Measurements from ENCODE around the gene MSI2.

MSI2 gene

DNA sequence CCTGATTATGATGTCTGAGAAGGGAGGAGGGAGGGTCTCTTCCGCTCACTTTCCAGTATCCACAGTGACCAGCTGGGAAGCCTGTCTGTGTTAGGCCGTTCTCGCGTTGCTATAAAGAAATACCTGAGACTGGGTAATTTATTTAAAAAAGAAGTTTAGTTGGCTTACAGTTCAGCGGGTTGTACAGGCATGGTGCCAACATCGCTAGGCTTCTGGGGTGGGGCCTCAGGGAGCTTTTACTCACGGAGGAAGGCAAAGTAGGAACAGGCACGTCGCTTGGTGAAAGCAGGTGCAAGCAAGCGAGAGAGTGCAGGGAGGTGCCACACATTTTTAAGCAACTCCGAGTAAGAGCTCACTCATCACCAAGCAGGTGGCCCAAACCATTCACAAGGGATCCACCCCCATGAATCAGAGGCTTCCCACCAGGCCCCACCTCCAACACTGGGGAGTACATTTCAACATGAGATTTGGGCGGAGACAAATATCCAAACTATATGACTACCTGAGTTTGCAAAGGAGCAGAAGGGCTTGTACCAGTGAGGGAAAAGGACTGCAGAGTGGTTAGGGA, 351.3 kb downstream of the MSI2 start:
- H3K9me2 ChIP-seq (ENCODE audit: low read depth, low read length) = no peaks in the 10 kb centered on the region
- H3K79me2 ChIP-seq (ENCODE audit: insufficient read depth, low read length) = no peaks in the 10 kb centered on the region
- no peak overlapping the region; the same call in 1 of the 2 replicates for H3K9ac ChIP-seq (ENCODE audit: low read length)
- peak overlapping the region; percentile 98 for H3K27ac ChIP-seq (ENCODE audit: low read depth, low read length, poor library complexity, severe bottlenecking)
- H2AFZ ChIP-seq (ENCODE audit: low read length) = no peak overlapping the region
- H4K20me1 ChIP-seq (ENCODE audit: insufficient read depth, low read length) = no peaks in the 10 kb centered on the region
- TF ChIP-seq, protein P1, sequence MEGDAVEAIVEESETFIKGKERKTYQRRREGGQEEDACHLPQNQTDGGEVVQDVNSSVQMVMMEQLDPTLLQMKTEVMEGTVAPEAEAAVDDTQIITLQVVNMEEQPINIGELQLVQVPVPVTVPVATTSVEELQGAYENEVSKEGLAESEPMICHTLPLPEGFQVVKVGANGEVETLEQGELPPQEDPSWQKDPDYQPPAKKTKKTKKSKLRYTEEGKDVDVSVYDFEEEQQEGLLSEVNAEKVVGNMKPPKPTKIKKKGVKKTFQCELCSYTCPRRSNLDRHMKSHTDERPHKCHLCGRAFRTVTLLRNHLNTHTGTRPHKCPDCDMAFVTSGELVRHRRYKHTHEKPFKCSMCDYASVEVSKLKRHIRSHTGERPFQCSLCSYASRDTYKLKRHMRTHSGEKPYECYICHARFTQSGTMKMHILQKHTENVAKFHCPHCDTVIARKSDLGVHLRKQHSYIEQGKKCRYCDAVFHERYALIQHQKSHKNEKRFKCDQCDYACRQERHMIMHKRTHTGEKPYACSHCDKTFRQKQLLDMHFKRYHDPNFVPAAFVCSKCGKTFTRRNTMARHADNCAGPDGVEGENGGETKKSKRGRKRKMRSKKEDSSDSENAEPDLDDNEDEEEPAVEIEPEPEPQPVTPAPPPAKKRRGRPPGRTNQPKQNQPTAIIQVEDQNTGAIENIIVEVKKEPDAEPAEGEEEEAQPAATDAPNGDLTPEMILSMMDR (IDR thresholded peaks at IDR 0.05; ENCODE audit: low read length) = no peak
- no peak for TF ChIP-seq EZH2 (IDR thresholded peaks at IDR 0.05; ENCODE audit: borderline replicate concordance, low read length)
- peaks cover 3% of the 10 kb centered on the region; the same call in 1 of the 2 replicates for H3F3A ChIP-seq (ENCODE audit: insufficient read depth, low read length)
- no peak overlapping the region for H3K4me2 ChIP-seq (ENCODE audit: low read length)
- H3K36me3 ChIP-seq (ENCODE audit: insufficient read depth, low read length) = peaks cover 24% of the 10 kb centered on the region
- no peak overlapping the region for H3K4me3 ChIP-seq (ENCODE audit: low read depth, low read length, poor library complexity, severe bottlenecking)
- no peaks in the 10 kb centered on the region for H3K9me3 ChIP-seq (ENCODE audit: low read length)
- no peaks in the 10 kb centered on the region for H3K27me3 ChIP-seq (ENCODE audit: insufficient read depth, low read length)
- H3K4me1 ChIP-seq (ENCODE audit: insufficient read depth, low read length, severe bottlenecking) = peaks cover 79% of the 10 kb centered on the region

DNA sequence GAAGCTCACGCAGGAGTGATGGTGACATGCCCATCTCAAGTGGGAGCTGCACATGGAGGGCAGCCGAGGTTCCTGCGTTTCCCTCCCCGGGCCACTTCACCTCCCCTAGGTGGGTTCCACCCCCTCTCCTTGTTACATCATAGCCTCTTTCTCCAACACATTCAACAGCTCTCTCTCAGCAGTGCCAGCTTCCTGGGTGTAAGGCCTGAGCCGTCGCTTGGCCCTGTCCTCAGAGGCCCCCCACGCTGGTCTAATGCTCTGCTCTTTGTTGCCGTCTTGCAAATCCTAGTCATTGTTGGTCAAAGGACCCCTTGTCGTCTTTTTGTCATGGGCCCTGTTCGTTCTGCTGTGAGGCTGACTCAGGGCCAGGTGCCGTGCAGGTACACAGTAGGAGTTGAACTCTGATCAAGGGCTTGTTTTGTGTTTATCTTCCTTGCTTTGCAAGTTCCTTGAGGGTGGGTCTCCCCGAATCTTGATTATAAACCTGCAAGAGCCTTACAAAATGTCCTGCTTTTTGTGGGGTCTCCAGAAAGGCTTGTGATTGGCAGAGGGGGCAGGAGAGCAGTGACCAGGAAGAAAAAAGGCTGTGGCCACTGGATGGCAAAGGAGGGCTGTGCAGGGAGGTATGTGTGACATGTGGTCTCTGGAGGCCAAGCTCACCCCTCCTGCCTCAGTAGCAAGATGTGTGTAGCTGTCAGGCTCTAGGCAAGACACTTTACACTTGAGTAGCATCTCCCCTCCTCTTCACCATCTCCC, 352.2 kb downstream of the MSI2 start:
- TF ChIP-seq, protein P1 (IDR thresholded peaks at IDR 0.05; ENCODE audit: low read length) = no peak
- TF ChIP-seq EZH2 (IDR thresholded peaks at IDR 0.05; ENCODE audit: borderline replicate concordance, low read length) = no peak
- Histone ChIP-seq H3K27ac (ENCODE audit: low read depth, low read length, poor library complexity, severe bottlenecking) (peak overlapping the region; percentile 98), H3K9ac (ENCODE audit: low read length) (no peak overlapping the region; the same call in 1 of the 2 replicates), H3K9me2 (ENCODE audit: low read depth, low read length) (no peaks in the 10 kb centered on the region), H3F3A (ENCODE audit: insufficient read depth, low read length) (peaks cover 3% of the 10 kb centered on the region; the same call in 1 of the 2 replicates), H4K20me1 (ENCODE audit: insufficient read depth, low read length) (no peaks in the 10 kb centered on the region), H3K4me2 (ENCODE audit: low read length) (no peak overlapping the region), H2AFZ (ENCODE audit: low read length) (no peak overlapping the region), H3K4me3 (ENCODE audit: low read depth, low read length, poor library complexity, severe bottlenecking) (no peak overlapping the region), H3K4me1 (ENCODE audit: insufficient read depth, low read length, severe bottlenecking) (peaks cover 76% of the 10 kb centered on the region), H3K9me3 (ENCODE audit: low read length) (no peaks in the 10 kb centered on the region), H3K36me3 (ENCODE audit: insufficient read depth, low read length) (peaks cover 32% of the 10 kb centered on the region), H3K79me2 (ENCODE audit: insufficient read depth, low read length) (no peaks in the 10 kb centered on the region), H3K27me3 (ENCODE audit: insufficient read depth, low read length) (no peaks in the 10 kb centered on the region)

DNA sequence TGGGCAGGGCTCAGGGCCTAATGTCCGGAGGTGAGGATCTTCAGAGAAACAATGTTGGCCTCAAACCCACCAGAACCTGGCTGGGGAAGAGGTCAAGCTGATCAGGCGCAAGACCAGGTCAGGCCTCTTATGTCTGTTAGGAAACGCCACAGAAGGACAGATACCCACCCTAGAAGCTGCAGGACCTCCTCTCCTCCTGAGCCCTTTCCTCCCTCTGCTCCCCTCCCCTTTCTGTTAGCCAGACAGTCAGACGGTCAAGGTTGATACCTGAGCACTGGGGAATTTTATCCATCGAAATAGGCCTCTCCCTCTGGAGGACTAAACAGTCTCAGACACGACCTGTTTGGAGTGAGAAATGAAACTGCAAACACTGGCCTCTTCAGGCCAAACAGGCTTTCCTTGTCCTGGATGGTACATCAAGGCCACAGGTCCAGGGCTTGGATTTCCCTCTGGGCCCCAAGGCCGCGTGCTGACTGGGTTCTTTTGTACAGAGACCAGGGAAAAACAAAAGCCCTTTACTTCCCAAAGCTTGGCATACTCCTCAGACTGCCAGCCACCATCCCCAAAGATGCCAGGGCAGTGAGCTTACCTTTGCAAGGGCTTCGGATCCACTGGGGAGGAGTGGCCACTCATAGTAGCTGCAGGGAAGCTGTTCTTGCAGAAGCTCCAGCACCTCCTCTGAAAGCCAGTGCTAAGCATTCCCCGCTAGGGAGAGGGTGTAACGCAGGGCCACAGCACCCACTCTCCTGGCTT, 353.0 kb downstream of the MSI2 start:
- Histone ChIP-seq H3K36me3 (ENCODE audit: insufficient read depth, low read length) (peaks cover 36% of the 10 kb centered on the region), H4K20me1 (ENCODE audit: insufficient read depth, low read length) (no peaks in the 10 kb centered on the region), H3K27me3 (ENCODE audit: insufficient read depth, low read length) (no peaks in the 10 kb centered on the region), H3K9me3 (ENCODE audit: low read length) (no peaks in the 10 kb centered on the region), H3F3A (ENCODE audit: insufficient read depth, low read length) (peaks cover 3% of the 10 kb centered on the region; the same call in 1 of the 2 replicates), H3K27ac (ENCODE audit: low read depth, low read length, poor library complexity, severe bottlenecking) (peak overlapping the region; percentile 98), H3K9ac (ENCODE audit: low read length) (peak overlapping the region; percentile 9; the same call in 1 of the 2 replicates), H3K79me2 (ENCODE audit: insufficient read depth, low read length) (no peaks in the 10 kb centered on the region), H3K4me3 (ENCODE audit: low read depth, low read length, poor library complexity, severe bottlenecking) (no peak overlapping the region), H3K9me2 (ENCODE audit: low read depth, low read length) (no peaks in the 10 kb centered on the region), H3K4me2 (ENCODE audit: low read length) (no peak overlapping the region; the same call in 1 of the 2 replicates), H2AFZ (ENCODE audit: low read length) (no peak overlapping the region), H3K4me1 (ENCODE audit: insufficient read depth, low read length, severe bottlenecking) (peaks cover 69% of the 10 kb centered on the region)
- no peak for TF ChIP-seq EZH2 (IDR thresholded peaks at IDR 0.05; ENCODE audit: borderline replicate concordance, low read length)
- TF ChIP-seq, protein P1 (IDR thresholded peaks at IDR 0.05; ENCODE audit: low read length) = no peak
